ENCODE data around the gene REXO2.

REXO2 gene

DNA sequence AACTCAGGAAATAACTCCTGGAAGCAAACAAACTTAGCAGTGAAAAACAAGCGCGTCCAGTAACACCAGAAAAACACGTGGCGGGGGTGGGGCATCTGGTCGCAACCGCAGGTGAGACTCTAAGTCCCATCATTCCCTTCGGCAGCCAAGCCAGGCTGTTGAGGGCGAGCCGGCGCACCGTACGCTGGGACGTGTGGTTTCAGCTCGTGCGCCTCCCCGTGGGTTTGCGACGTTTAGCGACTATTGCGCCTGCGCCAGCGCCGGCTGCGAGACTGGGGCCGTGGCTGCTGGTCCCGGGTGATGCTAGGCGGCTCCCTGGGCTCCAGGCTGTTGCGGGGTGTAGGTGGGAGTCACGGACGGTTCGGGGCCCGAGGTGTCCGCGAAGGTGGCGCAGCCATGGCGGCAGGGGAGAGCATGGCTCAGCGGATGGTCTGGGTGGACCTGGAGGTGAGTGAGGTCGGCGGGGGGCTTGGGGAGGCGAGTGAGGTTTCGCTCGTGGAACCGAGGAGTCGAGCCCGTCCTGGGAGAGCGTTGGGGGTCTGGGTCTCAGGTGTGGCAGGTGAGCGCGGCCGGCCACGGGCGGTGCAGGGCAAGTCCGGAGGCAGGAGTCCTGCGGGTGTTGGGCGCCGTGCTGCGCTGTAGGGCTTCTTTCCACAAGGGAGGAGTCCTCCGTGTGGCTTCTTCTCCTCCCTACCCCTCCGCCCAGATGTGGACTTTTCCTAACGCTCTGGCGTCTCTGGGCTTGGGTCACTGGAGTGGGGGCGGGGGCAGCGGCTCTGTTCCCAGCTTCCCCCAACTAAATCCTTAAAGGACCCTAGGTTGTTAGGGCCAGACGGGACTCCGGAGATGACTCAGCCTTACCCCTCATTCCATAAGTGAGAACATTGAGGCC, at the start of gene REXO2:
TSS of gene REXO2 (plus strand) at position 239 of the 892 bp plus-strand sequence. CDS start at position 301, 62 bp downstream.
- DNase-seq (ENCODE audit: low read depth, low spot score), result peak; percentile 94

DNA sequence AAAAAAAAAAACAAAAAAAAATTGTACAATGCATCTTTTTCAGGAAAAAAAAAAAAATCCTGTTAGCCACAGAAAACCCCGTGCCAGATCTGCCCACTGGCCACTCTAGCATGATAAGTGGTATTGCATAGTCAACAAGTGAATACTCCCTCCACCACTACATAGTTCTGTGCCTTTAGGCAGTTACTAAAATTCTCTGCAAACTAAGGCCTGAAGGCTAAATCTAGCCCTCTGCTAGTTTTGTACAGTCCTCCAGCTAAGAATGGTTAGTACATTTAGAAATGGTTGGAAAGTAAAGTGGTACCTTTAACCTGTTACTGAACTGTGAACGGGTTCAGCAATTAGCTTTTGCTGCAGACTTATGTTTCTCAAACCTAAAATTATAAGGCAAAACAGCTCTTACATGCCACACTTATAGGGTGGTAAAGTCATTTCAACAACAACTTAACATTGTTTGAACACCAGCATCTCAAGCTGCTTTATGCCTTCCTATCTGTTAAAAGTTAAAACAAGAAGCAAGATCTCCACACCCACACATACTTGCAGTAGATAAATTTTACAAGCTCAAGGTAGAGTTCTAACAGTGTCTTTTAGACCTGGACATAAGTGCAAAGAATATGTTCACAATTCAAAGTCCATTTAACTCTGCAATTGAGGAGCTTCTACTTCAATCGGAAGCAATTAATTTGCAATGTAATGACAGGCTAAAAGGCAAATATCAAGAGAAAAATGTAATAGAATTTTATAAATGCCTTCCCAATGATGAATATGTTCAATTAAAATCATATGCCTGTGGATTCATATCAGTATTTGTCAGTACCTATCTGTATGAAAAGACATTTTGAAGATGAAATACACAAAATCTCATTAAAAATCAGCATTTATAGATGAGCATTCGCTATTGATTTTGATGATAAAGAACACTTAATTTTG, 46.3 kb upstream of the REXO2 start:
- no peak for DNase-seq (ENCODE audit: low read depth, low spot score)

DNA sequence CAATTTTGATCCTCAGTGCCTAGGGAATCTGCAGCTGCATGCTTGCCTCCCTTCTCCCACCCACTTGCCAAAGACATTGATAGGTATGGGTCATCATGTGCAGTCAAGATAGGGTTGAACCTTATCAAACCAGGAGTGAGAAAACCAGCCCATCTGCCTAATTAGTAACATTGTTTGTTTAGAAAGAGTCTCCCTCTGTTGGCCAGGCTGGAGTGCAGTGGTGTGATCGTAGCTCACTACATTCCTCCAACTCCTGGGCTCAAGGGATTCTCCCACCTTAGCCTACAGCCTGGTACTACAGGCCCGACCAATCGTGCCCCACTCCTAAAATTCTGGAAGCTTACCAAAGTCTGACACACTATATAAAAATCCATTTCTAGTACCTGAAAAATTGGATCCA, 43.5 kb upstream of the REXO2 start:
- DNase-seq (ENCODE audit: low read depth, low spot score), result peak; percentile 66

DNA sequence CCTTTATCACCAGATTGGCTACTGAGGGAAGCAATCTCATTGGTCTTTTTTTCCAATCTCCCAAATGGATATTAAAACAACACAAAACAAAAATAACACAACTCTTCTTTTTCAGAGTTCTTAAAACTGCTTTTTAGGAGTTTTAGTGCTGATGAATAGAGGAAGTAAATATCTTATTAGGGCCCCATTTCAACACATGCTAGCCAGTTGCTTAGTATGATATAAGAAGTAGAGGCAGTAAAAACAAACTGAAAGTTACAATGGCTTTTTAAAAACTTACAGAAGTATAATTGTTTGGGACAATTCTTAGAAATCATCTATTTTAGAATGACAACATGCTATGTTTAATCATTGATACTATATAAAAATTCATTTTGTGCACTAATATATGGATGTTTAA, 42.4 kb upstream of the REXO2 start:
- no peak for DNase-seq (ENCODE audit: low read depth, low spot score)

DNA sequence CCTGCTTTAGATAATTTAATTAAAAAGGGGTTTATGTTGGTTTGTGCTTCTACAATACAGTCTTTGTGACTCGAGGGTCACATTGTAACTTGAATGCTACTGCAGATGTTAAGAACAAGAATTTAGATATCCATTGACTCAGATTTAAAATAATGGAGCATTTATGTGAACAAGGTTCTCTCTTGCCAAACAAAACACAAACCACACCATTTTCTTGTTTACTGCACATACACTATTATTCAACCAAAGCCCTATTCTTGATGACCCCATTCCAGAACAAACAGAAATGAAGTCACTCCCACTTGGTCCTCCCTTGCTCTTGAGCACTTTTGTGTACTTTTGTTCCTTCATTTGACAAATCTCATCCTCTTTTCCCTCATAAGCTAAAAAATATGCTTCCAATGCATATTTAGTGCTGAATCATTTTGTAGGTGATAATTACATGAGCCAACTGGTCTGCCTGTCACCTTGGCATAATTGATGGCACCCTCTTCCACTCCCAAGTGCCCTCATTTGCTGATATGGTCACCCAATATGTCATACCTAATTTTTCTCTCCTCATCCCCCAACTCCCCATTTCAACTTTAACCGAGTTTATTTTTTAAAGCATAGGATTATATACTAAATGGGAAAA, 41.8 kb upstream of the REXO2 start:
- DNase-seq (ENCODE audit: low read depth, low spot score), result no peak

DNA sequence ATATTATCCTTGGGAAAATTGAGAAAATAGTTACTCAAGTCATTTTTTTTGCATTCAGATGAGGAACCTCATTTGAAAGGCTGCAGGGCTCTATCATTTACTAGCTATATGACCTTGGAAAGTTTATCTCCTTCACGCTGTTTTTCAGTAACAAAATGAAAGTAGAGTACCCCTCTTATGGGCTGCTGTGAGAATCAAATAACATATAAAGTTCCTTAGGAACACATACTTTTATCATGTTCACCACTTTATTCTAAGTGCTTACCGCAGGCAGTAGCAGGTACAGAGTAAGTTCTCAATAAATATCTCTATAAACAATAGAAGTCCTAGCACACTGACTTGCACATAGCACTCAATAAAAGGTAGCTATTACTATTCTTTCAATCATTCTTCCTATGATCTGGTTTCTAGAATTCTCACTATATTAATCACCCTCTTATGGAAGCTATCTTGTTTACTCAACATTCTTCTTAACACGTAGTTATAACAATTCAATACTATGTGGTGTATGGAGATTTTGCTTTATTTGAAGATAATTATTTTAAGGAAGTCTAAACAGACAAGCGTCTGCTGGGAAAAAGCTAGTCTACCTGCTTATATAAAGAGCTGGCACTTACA, 40.9 kb upstream of the REXO2 start:
- DNase-seq (ENCODE audit: low read depth, low spot score), result no peak

DNA sequence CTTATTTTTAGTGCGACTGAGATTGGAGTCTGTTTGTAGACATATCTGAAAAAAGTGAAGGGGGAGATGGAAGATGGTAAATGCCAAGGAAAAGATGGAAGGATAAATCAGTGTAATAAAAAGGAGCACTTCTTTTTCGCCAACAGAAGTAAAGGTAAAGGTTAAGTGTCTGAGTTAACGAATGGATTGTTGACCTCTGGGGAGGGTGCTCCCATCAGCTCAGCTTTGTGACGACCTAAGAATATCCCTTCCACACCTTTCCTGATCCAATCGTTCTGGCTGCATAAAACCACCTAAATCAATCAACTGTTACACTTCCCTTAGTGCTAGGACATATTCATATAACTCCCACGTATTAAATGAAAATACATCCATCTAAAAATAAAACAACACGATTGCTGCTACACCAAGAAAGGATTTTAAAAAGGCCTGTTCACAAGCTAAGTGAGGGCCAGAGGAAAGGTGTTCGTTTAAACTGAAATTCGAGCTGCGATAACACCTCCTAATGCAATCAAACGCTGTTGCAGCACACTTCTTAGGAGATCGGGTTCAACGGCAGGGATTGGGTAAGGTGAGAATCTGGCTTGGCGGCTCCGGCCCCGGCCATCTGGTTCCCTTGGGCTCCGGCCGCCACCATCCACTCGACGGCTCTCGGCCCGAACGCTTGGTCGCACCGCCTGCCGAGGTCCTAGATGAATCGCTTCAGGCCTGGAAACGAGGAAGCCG, 39.6 kb upstream of the REXO2 start:
- DNase-seq (ENCODE audit: low read depth, low spot score), result no peak

DNA sequence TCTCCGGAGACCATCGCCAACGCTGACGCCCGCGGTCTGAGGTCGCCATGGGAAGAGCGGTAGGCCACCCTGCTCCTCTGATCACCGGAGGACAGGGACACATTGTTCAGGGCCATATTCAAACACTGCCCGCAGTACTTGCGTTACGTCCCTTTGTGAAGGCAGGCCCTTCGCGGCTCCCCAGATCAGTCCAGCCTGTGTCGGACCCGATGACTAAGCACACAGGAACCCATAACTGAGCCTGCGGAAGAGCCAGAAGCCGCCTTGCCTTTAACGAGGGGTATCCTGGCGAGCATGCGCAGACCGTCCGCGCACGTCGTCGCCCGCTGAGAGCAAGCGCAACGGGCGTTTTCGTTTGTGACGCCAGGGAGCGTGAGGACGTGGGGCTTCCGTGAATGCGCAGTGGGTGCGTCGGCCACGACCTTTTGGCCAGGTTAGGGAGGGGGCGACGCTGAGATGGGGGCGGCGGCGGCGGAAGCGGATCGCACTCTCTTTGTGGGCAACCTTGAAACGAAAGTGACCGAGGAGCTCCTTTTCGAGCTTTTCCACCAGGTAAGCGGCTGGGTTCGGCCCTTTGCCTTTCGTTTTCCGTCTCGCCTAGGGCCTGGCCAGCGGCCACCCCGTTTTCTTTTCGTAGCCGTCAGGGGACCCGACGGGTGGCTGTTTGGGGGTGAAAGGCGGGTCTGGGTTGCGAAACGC, 38.9 kb upstream of the REXO2 start, which contains the start of the genes C11orf71 and RBM7:
TSS of gene C11orf71 (minus strand) at position 296 of the 699 bp plus-strand sequence. CDS start at position 116, 180 bp downstream.
TSS of gene RBM7 (plus strand) at position 451 of the 699 bp plus-strand sequence. CDS start at position 457, 6 bp downstream.
- DNase-seq (ENCODE audit: low read depth, low spot score), result peak; percentile 98

DNA sequence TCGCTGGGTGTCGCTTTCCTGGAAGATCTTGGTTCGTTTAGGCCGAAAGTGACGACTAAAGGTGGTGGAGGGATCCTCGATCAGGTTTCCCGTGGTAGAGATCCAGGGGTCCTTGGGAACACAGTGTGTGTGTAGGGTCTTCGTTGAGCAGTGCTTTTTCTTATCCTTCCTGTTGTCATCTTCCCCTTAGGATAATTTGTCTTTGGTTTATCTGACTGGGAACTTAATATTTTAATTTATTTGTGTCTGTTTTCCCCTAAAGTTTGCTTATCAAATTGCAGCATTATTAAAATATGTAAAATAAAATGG, 38.4 kb upstream of the REXO2 start:
- DNase-seq (ENCODE audit: low read depth, low spot score), result no peak

DNA sequence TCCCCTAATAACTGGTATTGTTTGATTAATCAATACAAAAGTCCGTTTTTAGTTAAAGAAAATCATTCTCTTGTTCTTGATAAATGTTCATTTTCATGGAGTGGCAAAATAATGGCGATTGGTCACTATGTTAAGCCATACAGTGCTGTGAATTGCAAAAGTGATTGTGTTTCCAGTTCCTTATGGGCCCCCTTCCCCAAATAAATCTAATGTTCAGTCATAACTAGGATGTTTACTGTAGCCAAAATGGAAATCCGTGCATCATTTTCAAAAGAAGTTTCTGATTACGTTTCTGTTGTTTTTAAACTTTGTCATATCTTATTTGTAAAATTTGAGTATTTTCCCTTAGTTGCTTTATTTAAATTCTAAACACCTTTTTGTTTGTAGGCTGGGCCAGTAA, 38.0 kb upstream of the REXO2 start:
- no peak for DNase-seq (ENCODE audit: low read depth, low spot score)

DNA sequence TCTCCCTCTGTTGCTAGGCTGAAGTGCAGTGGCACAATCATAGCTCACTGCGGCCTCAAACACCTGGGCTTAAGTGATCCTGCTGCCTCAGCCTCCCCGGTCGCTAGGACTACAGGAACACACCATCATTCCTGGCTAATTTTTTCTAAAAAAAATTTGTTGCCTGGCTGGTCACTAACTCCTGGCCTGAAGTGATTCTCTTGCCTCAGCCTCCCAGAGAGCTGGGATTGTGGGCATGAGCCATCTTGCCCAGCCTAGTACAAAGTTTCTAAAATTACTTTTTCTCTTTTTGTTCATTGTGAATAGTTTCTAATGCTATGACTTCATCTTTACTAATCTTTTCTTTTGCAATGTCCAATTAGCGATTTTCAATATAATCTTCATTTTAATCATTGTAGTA, 26.3 kb upstream of the REXO2 start:
- no peak for DNase-seq (ENCODE audit: low read depth, low spot score)

DNA sequence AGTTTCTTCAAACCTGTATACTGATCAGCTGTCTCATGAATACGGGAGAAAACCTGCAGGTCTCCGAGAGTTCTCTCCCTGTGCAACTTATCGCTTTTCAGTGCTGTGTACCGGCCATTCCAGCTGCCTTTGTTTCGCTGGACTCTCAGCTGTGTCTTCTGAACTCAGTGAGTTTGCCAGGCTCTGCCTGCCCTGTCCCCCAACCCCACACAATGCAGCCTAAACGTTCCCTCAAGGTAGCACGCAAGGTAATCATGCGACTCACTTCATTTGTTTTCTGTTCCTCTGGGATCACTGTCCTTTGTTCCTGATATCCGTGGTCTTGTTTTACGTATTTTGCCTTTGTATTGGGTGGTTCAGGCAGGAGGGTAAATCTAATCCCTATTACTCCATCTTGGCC, 25.3 kb upstream of the REXO2 start:
- peak; percentile 25 for DNase-seq (ENCODE audit: low read depth, low spot score)

- no peak for DNase-seq (ENCODE audit: low read depth, low spot score)
Observed at GRCh38 chr11:114416441-114416961, 22.8 kb upstream of the REXO2 start.

DNA sequence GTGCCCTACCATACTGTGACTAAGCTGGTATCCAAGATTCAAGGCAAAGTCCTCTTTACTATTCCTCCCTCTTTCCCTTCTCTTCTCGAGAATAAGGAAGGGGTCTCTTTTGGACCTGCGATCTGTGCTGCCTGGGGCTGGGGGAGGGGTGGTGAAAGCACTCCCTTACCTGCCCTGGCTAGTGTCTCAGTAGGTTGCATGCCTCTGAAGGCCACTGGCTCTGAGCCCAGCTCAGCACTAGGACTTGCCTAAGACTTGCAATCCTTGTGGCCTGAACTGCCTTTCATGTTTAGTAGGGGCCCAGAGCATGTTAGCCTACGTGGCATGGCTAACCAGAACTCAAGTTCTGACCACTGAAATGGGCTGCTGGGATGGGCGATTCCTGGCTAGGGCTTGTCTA, 13.0 kb upstream of the REXO2 start:
- peak; percentile 33 for DNase-seq (ENCODE audit: low read depth, low spot score)

DNA sequence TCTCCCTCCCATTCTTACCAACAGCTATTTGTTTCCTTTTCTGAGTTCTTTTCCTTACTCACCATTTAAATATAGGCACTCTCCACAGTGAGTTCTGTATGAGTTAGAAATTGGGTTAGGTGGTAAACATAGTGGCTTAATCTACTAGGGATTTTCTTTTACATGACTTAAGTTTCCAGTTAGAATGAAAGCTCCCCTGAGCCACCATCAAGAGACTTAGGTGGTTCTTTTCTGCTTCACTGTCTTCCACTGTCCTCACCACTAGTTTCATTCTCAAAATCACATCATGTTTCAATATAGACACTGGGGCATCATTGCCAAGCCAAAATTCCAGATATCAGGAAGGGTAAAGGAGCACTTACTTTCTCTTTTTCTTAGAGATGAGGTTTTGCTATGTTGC, 9.0 kb upstream of the REXO2 start:
- no peak for DNase-seq (ENCODE audit: low read depth, low spot score)

GRCh38 chr11:114432893-114433292, 6.4 kb upstream of the REXO2 start:
- DNase-seq (ENCODE audit: low read depth, low spot score), result no peak

DNA sequence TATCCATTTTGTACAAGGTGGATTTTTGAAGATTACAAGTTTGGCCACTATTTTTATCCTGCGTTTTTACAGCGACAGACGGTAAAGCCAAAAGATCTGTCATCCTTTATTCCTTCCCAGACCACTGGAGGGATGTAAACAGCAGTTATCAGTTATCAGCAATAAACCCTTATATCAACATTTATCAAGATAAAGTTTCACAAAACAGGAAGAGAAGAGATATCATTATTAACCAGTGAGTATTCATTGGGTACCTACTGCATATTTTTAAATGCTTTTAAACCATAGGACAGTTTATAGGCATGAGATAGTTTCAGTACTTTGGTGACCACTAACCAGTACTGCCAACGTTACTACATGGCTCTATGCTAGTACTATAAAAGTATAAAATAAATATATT, 5.9 kb upstream of the REXO2 start:
- no peak for DNase-seq (ENCODE audit: low read depth, low spot score)

GRCh38 chr11:114438303-114438702, 964 bp upstream of the REXO2 start:
- DNase-seq (ENCODE audit: low read depth, low spot score), result peak; percentile 65

DNA sequence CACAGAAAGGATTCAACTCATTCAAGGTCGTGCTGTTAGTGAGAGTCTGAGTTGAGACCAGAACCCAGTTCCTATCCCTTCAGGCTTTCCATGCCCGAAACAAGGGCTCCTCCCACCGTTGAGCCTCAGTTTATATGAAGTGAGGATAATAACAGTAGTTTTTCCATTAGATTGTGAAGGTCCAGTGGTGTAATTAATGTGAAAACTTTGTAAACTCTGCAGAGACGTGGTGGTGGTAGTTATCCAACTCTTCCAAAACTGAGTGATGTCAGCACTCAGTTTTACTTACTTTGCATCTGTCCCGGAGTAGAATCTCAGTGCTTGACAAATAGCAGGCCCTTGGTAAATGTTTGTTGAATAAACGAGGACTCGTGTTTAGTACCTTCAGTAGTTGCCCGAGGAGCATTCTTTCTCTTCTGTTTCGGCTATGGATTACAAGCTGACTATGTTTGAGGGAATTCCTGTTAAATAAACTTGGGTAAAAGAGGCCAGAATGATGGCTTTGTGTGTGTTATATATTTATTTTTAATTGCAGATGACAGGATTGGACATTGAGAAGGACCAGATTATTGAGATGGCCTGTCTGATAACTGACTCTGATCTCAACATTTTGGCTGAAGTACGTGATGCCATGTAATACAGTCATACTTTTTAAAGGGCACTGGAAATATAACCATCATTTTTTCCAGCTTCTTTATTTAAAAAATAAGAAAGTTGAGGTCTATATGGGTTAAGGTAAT, 1.0 kb downstream of the REXO2 start:
- no peak for DNase-seq (ENCODE audit: low read depth, low spot score)
